ENCODE measurements around the gene MRS2. TPM values are rescaled to one million over a fixed set of nuclear protein-coding genes. Genes with fewer than 3 reads are reported as not detected.
"Not testable (repeated sequence)": the region's sequence is repeated elsewhere in the genome, so short reads cannot be mapped to it uniquely, and the experiment has no call there.

Gene MRS2
- total RNA-seq, 1 experiment from 2014 or later: 19.8 TPM

DNA sequence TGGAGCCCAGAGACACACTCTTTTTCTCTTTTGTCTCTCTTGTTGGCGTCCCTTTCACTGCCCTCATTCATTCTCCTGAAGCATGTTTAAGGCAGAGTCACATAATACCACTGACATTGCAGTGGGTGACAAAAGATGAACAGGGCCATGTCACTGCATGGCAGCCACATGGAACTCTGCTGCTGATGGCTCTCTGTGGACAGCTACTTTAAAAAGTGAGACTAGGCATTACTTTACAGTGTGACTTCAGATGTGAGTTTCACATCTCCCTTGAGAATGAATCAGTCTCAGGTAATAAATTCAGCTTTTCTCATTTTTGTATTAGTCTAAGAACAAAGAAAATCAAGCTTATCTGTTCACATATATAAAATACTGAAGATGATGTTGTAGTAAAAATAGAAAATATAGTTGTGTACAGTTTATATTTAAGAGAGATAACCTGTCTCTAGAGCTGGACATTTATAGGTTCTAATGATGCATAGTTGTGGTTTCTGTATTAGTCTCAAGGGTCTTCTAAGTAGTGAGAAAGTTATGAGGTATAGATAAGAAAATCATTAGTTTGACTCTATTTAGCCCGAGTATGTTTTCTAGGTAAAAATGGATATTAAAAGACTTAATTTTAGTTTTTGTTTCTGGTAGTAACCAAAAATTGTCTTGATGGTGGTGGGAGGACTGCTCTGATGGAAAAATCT lies 6.1 kb downstream of the MRS2 start:
- no peaks in the 10 kb centered on the region for H3K9me2 ChIP-seq (replicated peaks; ENCODE audit: low read length)
- ATAC-seq: no peak
- H3K9ac ChIP-seq (ENCODE audit: low read length): no peak overlapping the region
- no peaks in the 10 kb centered on the region for H3F3A ChIP-seq (ENCODE audit: low read length, unreplicated experiment)
- H3K27me3 ChIP-seq (ENCODE audit: low read length): no peaks in the 10 kb centered on the region
- intact Hi-C loops (cut with micrococcal nuclease): no loop called here
- H3K27ac ChIP-seq (ENCODE audit: low read length): no peak overlapping the region
- TF ChIP-seq, protein P1, sequence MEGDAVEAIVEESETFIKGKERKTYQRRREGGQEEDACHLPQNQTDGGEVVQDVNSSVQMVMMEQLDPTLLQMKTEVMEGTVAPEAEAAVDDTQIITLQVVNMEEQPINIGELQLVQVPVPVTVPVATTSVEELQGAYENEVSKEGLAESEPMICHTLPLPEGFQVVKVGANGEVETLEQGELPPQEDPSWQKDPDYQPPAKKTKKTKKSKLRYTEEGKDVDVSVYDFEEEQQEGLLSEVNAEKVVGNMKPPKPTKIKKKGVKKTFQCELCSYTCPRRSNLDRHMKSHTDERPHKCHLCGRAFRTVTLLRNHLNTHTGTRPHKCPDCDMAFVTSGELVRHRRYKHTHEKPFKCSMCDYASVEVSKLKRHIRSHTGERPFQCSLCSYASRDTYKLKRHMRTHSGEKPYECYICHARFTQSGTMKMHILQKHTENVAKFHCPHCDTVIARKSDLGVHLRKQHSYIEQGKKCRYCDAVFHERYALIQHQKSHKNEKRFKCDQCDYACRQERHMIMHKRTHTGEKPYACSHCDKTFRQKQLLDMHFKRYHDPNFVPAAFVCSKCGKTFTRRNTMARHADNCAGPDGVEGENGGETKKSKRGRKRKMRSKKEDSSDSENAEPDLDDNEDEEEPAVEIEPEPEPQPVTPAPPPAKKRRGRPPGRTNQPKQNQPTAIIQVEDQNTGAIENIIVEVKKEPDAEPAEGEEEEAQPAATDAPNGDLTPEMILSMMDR (conservative IDR thresholded peaks at IDR 0.05; ENCODE audit: low read depth, low read length): no peak
- TF ChIP-seq EZH2phosphoT487 (IDR thresholded peaks at IDR 0.05; ENCODE audit: borderline replicate concordance, low read length): no peak
- no peak for TF ChIP-seq EZH2 (IDR thresholded peaks at IDR 0.05; ENCODE audit: low read length, unreplicated experiment)
- H4K20me1 ChIP-seq (ENCODE audit: low read length): peaks cover 13% of the 10 kb centered on the region; the same call in 1 of the 2 replicates
- no peak overlapping the region for H2AFZ ChIP-seq (ENCODE audit: low read length)
- BruUV-seq (replicated peaks): no TSS peak
- CTCF ChIA-PET: no interaction called here
- POLR2A ChIA-PET (ENCODE audit: unreplicated experiment): interaction anchor here (0.5 kb wide), 2 partner anchors 308 to 1096 kb away, joined by 3 to 5 read pairs; no protein-coding TSS in a partner anchor
- peaks cover 12% of the 10 kb centered on the region for H3K4me1 ChIP-seq (ENCODE audit: insufficient read depth, low read length)
- H3K36me3 ChIP-seq (ENCODE audit: low read depth, low read length): peaks cover 37% of the 10 kb centered on the region
- no peak for DNase-seq
- H3K79me2 ChIP-seq (ENCODE audit: low read length): peaks cover 45% of the 10 kb centered on the region
- H3K4me2 ChIP-seq (ENCODE audit: low read length): no peak overlapping the region
- H3K9me3 ChIP-seq (ENCODE audit: low read length): no peaks in the 10 kb centered on the region
- no peak overlapping the region for H3K4me3 ChIP-seq (ENCODE audit: low read length)

DNA sequence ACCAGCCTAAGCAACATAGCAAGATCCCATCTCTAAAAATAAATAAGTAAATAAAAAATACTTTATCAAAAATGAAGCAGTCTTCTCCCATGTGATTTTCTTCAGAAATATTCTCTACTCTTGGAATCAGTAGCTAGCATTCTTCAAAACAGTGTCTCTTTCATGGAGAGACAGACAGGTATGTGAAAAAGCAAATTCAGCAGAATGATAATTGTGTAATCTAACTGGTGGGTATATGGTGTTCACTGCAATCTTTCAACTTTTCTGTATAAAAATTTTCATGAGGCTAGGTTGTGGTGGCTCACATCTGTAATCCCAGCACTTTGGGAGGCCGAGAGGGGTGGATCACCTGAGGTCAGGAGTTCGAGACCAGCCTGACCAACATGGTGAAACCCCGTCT lies 7.9 kb downstream of the MRS2 start:
- Histone ChIP-seq H3K79me2 (ENCODE audit: low read length) (peaks cover 27% of the 10 kb centered on the region), H2AFZ (ENCODE audit: low read length) (no peak overlapping the region), H3K4me3 (ENCODE audit: low read length) (no peak overlapping the region), H3K27ac (ENCODE audit: low read length) (no peak overlapping the region), H3K9me2 (replicated peaks; ENCODE audit: low read length) (no peaks in the 10 kb centered on the region), H3K27me3 (ENCODE audit: low read length) (no peaks in the 10 kb centered on the region), H3K4me2 (ENCODE audit: low read length) (no peak overlapping the region), H3K9ac (ENCODE audit: low read length) (no peak overlapping the region), H3F3A (ENCODE audit: low read length, unreplicated experiment) (no peaks in the 10 kb centered on the region), H3K9me3 (ENCODE audit: low read length) (no peaks in the 10 kb centered on the region), H4K20me1 (ENCODE audit: low read length) (no peaks in the 10 kb centered on the region), H3K36me3 (ENCODE audit: low read depth, low read length) (peaks cover 41% of the 10 kb centered on the region), H3K4me1 (ENCODE audit: insufficient read depth, low read length) (no peaks in the 10 kb centered on the region)
- ATAC-seq (no peak), DNase-seq (no peak)
- BruUV-seq (replicated peaks): no TSS peak
- ChIA-PET CTCF (no interaction called here), POLR2A (ENCODE audit: unreplicated experiment) (no interaction called here)
- intact Hi-C loops (cut with micrococcal nuclease): no loop called here
- no peak for TF ChIP-seq EZH2 (IDR thresholded peaks at IDR 0.05; ENCODE audit: low read length, unreplicated experiment)
- TF ChIP-seq, protein P1 (conservative IDR thresholded peaks at IDR 0.05; ENCODE audit: low read depth, low read length): no peak
- no peak for TF ChIP-seq EZH2phosphoT487 (IDR thresholded peaks at IDR 0.05; ENCODE audit: borderline replicate concordance, low read length)

DNA sequence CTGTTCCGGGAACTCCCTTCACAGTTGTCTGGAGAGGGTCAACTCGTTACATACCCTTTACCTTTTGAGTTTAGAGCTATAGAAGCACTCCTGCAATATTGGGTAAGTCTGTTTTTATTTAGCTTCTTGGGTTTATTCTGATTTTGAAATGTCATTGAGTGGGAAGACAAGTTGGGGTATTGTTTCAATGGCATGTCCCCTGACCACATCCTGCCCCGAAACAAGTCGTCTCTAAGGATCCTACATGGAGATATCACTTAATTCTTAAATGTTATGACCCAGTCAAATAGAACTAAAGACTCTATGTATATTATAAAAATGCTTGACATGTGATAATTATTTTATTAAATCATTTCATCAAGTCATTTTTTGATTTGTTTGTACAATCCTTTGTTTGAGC lies 9.6 kb downstream of the MRS2 start:
- CTCF ChIA-PET: no interaction called here

DNA sequence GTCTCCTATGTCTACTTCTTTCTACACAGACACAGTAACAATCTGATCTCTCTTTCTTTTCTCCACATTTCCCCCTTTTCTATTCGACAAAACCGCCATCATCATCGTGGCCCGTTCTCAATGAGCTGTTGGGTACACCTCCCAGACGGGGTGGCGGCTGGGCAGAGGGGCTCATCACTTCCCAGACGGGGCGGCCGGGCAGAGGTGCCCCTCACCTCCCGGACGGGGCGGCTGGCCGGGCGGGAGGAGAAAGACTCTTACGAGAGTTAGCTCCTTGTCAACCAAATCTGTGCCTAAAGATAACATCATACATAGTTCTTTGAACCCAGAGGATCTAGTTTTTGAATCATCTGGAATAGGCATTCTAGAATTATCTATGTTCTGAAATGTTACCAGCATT lies 11.8 kb downstream of the MRS2 start:
- H3F3A ChIP-seq (ENCODE audit: low read length, unreplicated experiment); H3K9me2 ChIP-seq (replicated peaks; ENCODE audit: low read length); intact Hi-C loops (cut with micrococcal nuclease); DNase-seq; H3K4me1 ChIP-seq (ENCODE audit: insufficient read depth, low read length); H3K79me2 ChIP-seq (ENCODE audit: low read length); H3K4me2 ChIP-seq (ENCODE audit: low read length); H3K4me3 ChIP-seq (ENCODE audit: low read length); ATAC-seq; H3K27me3 ChIP-seq (ENCODE audit: low read length); H4K20me1 ChIP-seq (ENCODE audit: low read length); H2AFZ ChIP-seq (ENCODE audit: low read length); BruUV-seq (replicated peaks); H3K9ac ChIP-seq (ENCODE audit: low read length); POLR2A ChIA-PET (ENCODE audit: unreplicated experiment); H3K9me3 ChIP-seq (ENCODE audit: low read length); H3K27ac ChIP-seq (ENCODE audit: low read length); CTCF ChIA-PET: not testable (repeated sequence)
- peaks cover 58% of the 10 kb centered on the region for H3K36me3 ChIP-seq (ENCODE audit: low read depth, low read length)

More for the DNA sequence above, 9.6 kb downstream of the MRS2 start:
- POLR2A ChIA-PET (ENCODE audit: unreplicated experiment): no interaction called here
- intact Hi-C loops (cut with micrococcal nuclease): no loop called here
- BruUV-seq (replicated peaks): no TSS peak
- H3K27me3 ChIP-seq (ENCODE audit: low read length): no peaks in the 10 kb centered on the region
- TF ChIP-seq, protein P1 (conservative IDR thresholded peaks at IDR 0.05; ENCODE audit: low read depth, low read length): no peak
- TF ChIP-seq EZH2phosphoT487 (IDR thresholded peaks at IDR 0.05; ENCODE audit: borderline replicate concordance, low read length) (no peak), EZH2 (IDR thresholded peaks at IDR 0.05; ENCODE audit: low read length, unreplicated experiment) (no peak)
- H3F3A ChIP-seq (ENCODE audit: low read length, unreplicated experiment): no peaks in the 10 kb centered on the region
- H2AFZ ChIP-seq (ENCODE audit: low read length): no peak overlapping the region
- peaks cover 22% of the 10 kb centered on the region for H3K79me2 ChIP-seq (ENCODE audit: low read length)
- H3K4me2 ChIP-seq (ENCODE audit: low read length): no peak overlapping the region
- ATAC-seq: no peak
- no peak for DNase-seq
- no peaks in the 10 kb centered on the region for H3K4me1 ChIP-seq (ENCODE audit: insufficient read depth, low read length)
- H3K27ac ChIP-seq (ENCODE audit: low read length): no peak overlapping the region
- no peaks in the 10 kb centered on the region for H3K9me3 ChIP-seq (ENCODE audit: low read length)
- H3K4me3 ChIP-seq (ENCODE audit: low read length): no peak overlapping the region
- H3K9ac ChIP-seq (ENCODE audit: low read length): no peak overlapping the region
- no peaks in the 10 kb centered on the region for H3K9me2 ChIP-seq (replicated peaks; ENCODE audit: low read length)
- no peaks in the 10 kb centered on the region for H4K20me1 ChIP-seq (ENCODE audit: low read length)
- H3K36me3 ChIP-seq (ENCODE audit: low read depth, low read length): peaks cover 53% of the 10 kb centered on the region
